ENCODE measurements around the gene DVL3. TPM values are rescaled to one million over a fixed set of nuclear protein-coding genes. Genes with fewer than 3 reads are reported as not detected.

DVL3 gene
- total RNA-seq, 2 experiments from 2014 or later = 42.6 to 44.2 TPM

- Mint-ChIP-seq H3K9me3 (ENCODE audit: low read depth) (no peaks in the 10 kb centered on the region), H3K4me1 (no peaks in the 10 kb centered on the region), H3K27me3 (peaks cover 19% of the 10 kb centered on the region), H3K36me3 (no peaks in the 10 kb centered on the region), H3K27ac (no peak overlapping the region), H3K4me3 (no peak overlapping the region)
- DNase-seq (no peak), ATAC-seq (no peak)
- CTCF ChIA-PET = interaction anchor here (0.7 to 1.1 kb wide), 3 partner anchors 16 to 38 kb away, joined by 3 read pairs; partner anchors contain the start of gene EEF1AKMT4
Observed at GRCh38 chr3:184211718-184212117, 56.5 kb downstream of the DVL3 start.

GRCh38 chr3:184218814-184219213, 63.6 kb downstream of the DVL3 start:
- no peak for ATAC-seq

GRCh38 chr3:184222521-184222920, 67.3 kb downstream of the DVL3 start:
- no peaks in the 10 kb centered on the region for H3K36me3 Mint-ChIP-seq
- H3K4me3 Mint-ChIP-seq = no peak overlapping the region
- DNase-seq (no peak), ATAC-seq (no peak)
- CTCF ChIA-PET = no interaction called here
- H3K27ac Mint-ChIP-seq = no peak overlapping the region
- H3K9me3 Mint-ChIP-seq (ENCODE audit: low read depth) = no peaks in the 10 kb centered on the region
- H3K27me3 Mint-ChIP-seq = peaks cover 18% of the 10 kb centered on the region
- H3K4me1 Mint-ChIP-seq = no peaks in the 10 kb centered on the region

More at GRCh38 chr3:184218814-184219213, 63.6 kb downstream of the DVL3 start:
- Mint-ChIP-seq H3K4me1 (no peaks in the 10 kb centered on the region), H3K36me3 (no peaks in the 10 kb centered on the region), H3K4me3 (no peak overlapping the region), H3K27me3 (peaks cover 14% of the 10 kb centered on the region), H3K9me3 (ENCODE audit: low read depth) (no peaks in the 10 kb centered on the region), H3K27ac (no peak overlapping the region)
- no peak for DNase-seq
- CTCF ChIA-PET = interaction anchor here (3.4 kb wide), 1 partner anchor 9 kb away, joined by 12 read pairs; no protein-coding TSS in a partner anchor

Other genes with a start within 250 kb of the DVL3 start
- gene ABCC5, start 137.5 kb upstream of the DVL3 start, total RNA-seq = 10 to 100 TPM; 21.2 to 26.5 TPM
- not detected for gene HTR3D, start 123.6 kb upstream of the DVL3 start, total RNA-seq
- gene HTR3C, start 102.3 kb upstream of the DVL3 start, total RNA-seq = not detected
- gene HTR3E, start 58.3 kb upstream of the DVL3 start, total RNA-seq = not detected
- gene EIF2B5, start 20.0 kb upstream of the DVL3 start, total RNA-seq = 10 to 100 TPM; 52.2 to 61.6 TPM
- gene AP2M1, start 19.5 kb downstream of the DVL3 start, total RNA-seq = 100 to 1,000 TPM; 218 to 230 TPM
- 10 to 100 TPM; 57.6 to 60.2 TPM for gene ABCF3, start 30.8 kb downstream of the DVL3 start, total RNA-seq
- not detected for gene VWA5B2, start 74.2 kb downstream of the DVL3 start, total RNA-seq
- gene ALG3, start 93.6 kb downstream of the DVL3 start, total RNA-seq = 10 to 100 TPM; 38.7 to 48.2 TPM
- gene EEF1AKMT4, start 94.3 kb downstream of the DVL3 start, total RNA-seq = 1 to 10 TPM; 4.1 to 6.7 TPM
- under 1 TPM; 0.20 to 0.37 TPM for gene CAMK2N2, start 106.2 kb downstream of the DVL3 start, total RNA-seq
- gene ECE2, start 120.6 kb downstream of the DVL3 start, total RNA-seq = not detected
- gene PSMD2, start 143.9 kb downstream of the DVL3 start, total RNA-seq = 100 to 1,000 TPM; 193 to 258 TPM
- gene EIF4G1, start 159.2 kb downstream of the DVL3 start, total RNA-seq = 100 to 1,000 TPM; 348 to 471 TPM
- 1 to 10 TPM; 3.1 to 4.5 TPM for gene FAM131A, start 182.2 kb downstream of the DVL3 start, total RNA-seq
- 1 to 10 TPM; 3.4 to 4.1 TPM for gene CLCN2, start 206.2 kb downstream of the DVL3 start, total RNA-seq
- gene POLR2H, start 206.3 kb downstream of the DVL3 start, total RNA-seq = 100 to 1,000 TPM in 1 of 2 experiments, 10 to 100 TPM in 1; 84.3 to 104 TPM
- not detected for gene THPO, start 222.8 kb downstream of the DVL3 start, total RNA-seq
- not detected for gene CHRD, start 224.7 kb downstream of the DVL3 start, total RNA-seq